Loucy (cell line): ENCODE measurements around the gene ZNF430.
"Not testable (repeated sequence)": the region's sequence is repeated elsewhere in the genome, so short reads cannot be mapped to it uniquely, and the experiment has no call there.

Experiments
- H2AFZ ChIP-seq: fragments of 200-600 bp; sonication (generic); 2 replicates; pipeline ENCODE4 v1.6.0; 2016; ENCODE audit warnings: antibody characterized with exemption, mild to moderate bottlenecking, low read length, moderate library complexity
- H3F3A ChIP-seq: fragments of 200-600 bp; 2 replicates; pipeline ENCODE4 v1.6.0; 2016; ENCODE audit warnings: antibody characterized with exemption, low read depth, mild to moderate bottlenecking
- H3K27me3 ChIP-seq: fragments of 200-600 bp; sonication (generic); 2 replicates; pipeline ENCODE4 v1.6.1; 2014; ENCODE audit warnings: low read length, mild to moderate bottlenecking; ENCODE audit not compliant: insufficient read depth, poor library complexity, severe bottlenecking
- H3K36me3 ChIP-seq: fragments of 200-600 bp; sonication (generic); 2 replicates; pipeline ENCODE4 v1.6.1; 2016; ENCODE audit warnings: low read length; ENCODE audit not compliant: insufficient read depth
- H3K4me1 ChIP-seq: fragments of 200-600 bp; sonication (generic); 2 replicates; pipeline ENCODE4 v1.5.1; 2014; ENCODE audit warnings: low read length, mild to moderate bottlenecking; ENCODE audit not compliant: insufficient read depth, poor library complexity, severe bottlenecking
- H3K4me2 ChIP-seq: fragments of 200-600 bp; sonication (generic); 2 replicates; pipeline ENCODE4 v1.6.0; 2014; ENCODE audit warnings: antibody characterized with exemption, low read length, low read depth, mild to moderate bottlenecking; ENCODE audit not compliant: poor library complexity, severe bottlenecking
- H3K4me3 ChIP-seq: fragments of 200-600 bp; sonication (generic); 2 replicates; pipeline ENCODE4 v1.5.1; 2014; ENCODE audit warnings: low read length, mild to moderate bottlenecking, mixed read lengths; ENCODE audit not compliant: poor library complexity, severe bottlenecking
- H3K79me2 ChIP-seq: fragments of 200-600 bp; sonication (generic); 2 replicates; pipeline ENCODE4 v1.6.1; 2014; ENCODE audit warnings: low read length; ENCODE audit not compliant: insufficient read depth
- H3K9ac ChIP-seq: fragments of 200-600 bp; sonication (generic); 2 replicates; pipeline ENCODE4 v1.6.0; 2014; ENCODE audit warnings: mild to moderate bottlenecking, low read depth, low read length, moderate library complexity; ENCODE audit not compliant: poor library complexity, severe bottlenecking
- H3K9me2 ChIP-seq: fragments of 200-600 bp; sonication (generic); replicated peaks from 2 replicates; pipeline ENCODE4 v1.6.1; 2016; ENCODE audit warnings: low read depth, low read length, mixed read lengths
- H3K9me3 ChIP-seq: fragments of 200-600 bp; sonication (generic); 2 replicates; pipeline ENCODE4 v1.6.1; 2014; ENCODE audit warnings: mild to moderate bottlenecking, antibody characterized with exemption, low read length, low read depth; ENCODE audit not compliant: insufficient read depth
- H4K20me1 ChIP-seq: fragments of 200-600 bp; sonication (generic); 2 replicates; pipeline ENCODE4 v1.6.0; 2014; ENCODE audit warnings: antibody characterized with exemption, low read length, mild to moderate bottlenecking; ENCODE audit not compliant: insufficient read depth, poor library complexity, severe bottlenecking
- EZH2phosphoT487 ChIP-seq: fragments of 200-600 bp; IDR thresholded peaks from 2 replicates; pipeline ENCODE4 v1.6.1; 2018; ENCODE audit warnings: antibody characterized with exemption, mild to moderate bottlenecking, moderate library complexity, borderline replicate concordance
- TF ChIP-seq, protein P1 (sequence below): fragments of 200-600 bp; sonication (generic); conservative IDR thresholded peaks from 2 replicates; pipeline ENCODE4 v1.5.1; 2014; ENCODE audit warnings: mild to moderate bottlenecking, antibody characterized with exemption, low read length

Gene ZNF430

DNA sequence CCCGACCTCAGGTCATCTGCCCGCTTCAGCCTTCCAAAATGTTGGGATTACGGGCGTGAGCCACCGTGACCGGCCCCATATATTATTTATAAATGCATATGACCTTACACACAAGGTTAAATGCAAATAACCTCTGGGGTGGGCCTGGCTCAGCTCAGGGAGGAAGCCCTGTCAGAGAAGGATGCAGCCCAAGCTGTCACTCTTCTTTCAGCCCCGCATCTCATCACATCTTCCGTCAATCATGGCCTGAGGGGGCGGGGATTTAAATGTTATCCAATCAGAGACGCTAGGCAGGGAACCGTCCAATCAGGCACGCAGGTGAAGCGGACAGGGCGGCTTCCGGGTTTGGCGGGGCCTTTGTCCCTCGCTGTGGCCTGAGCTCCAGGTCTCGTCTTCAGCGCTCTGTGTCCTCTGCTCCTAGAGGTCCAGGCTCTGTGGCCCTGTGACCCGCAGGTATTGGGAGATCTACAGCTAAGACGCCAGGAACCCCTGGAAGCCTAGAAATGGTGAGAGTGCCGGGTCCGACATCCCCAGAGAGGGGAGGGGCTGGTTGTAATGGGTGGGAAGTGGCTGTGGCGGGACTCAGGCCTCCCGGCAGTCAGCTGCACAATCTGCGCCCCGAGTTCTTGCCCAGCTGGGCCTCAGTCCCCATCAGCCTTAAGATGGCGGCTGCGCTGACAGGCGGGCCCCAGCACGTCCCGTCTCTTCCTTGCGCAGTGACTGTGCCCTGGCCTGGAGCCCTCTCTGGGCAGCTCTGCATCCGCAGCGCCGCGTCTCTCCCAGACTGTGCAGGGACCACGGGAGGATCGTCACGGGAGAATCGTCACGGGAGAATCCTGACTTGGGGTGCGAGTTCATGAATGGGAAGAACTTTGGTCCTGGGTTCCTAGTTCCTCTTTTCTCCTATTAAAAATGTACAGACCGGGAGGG lies at the start of gene ZNF430:
ZNF430 (plus strand) TSS at position 360 of the 930 bp plus-strand sequence; CDS start at position 504, 144 bp downstream.
- Histone ChIP-seq H3K79me2 (peaks cover 49% of the 10 kb centered on the region), H3F3A (no peaks in the 10 kb centered on the region), H3K4me2 (peak within 1 kb of the TSS; percentile 79), H4K20me1 (peaks cover 28% of the 10 kb centered on the region), H3K9ac (peak within 1 kb of the TSS; percentile 82), H2AFZ (peak within 1 kb of the TSS; percentile 82), H3K4me1 (peaks cover 24% of the 10 kb centered on the region), H3K36me3 (0 out of 2 replicates have a peak, but pooled peaks cover 4% of the 10 kb centered on the region), H3K9me2 (no peaks in the 10 kb centered on the region), H3K27me3 (no peaks in the 10 kb centered on the region), H3K4me3 (peak within 1 kb of the TSS; percentile 76), H3K9me3 (no peaks in the 10 kb centered on the region)
- TF ChIP-seq EZH2phosphoT487 = no peak
- TF ChIP-seq, protein P1, sequence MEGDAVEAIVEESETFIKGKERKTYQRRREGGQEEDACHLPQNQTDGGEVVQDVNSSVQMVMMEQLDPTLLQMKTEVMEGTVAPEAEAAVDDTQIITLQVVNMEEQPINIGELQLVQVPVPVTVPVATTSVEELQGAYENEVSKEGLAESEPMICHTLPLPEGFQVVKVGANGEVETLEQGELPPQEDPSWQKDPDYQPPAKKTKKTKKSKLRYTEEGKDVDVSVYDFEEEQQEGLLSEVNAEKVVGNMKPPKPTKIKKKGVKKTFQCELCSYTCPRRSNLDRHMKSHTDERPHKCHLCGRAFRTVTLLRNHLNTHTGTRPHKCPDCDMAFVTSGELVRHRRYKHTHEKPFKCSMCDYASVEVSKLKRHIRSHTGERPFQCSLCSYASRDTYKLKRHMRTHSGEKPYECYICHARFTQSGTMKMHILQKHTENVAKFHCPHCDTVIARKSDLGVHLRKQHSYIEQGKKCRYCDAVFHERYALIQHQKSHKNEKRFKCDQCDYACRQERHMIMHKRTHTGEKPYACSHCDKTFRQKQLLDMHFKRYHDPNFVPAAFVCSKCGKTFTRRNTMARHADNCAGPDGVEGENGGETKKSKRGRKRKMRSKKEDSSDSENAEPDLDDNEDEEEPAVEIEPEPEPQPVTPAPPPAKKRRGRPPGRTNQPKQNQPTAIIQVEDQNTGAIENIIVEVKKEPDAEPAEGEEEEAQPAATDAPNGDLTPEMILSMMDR = no peak

DNA sequence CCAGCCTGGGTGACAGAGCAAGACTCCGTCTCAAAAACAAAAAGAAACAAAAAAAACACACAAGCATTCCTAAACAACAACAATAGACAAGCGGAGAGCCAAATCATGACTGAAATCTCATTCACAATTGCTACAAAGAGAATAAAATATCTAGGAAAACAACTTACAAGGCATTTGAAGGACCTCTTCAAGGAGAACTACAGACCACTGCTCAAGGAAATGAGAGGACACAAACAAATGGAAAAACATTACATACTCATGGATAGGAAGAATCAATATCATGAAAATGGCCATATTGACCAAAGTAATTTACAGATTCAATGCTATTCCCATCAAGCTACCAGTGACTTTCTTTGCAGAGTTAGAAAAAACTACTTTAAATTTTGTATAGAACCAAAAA lies 27.7 kb upstream of the ZNF430 start:
- not testable (repeated sequence) for H3K4me2 ChIP-seq, H3K4me1 ChIP-seq, H3K9me2 ChIP-seq, H3K27me3 ChIP-seq, H4K20me1 ChIP-seq, H3K36me3 ChIP-seq, H3K9ac ChIP-seq, H3F3A ChIP-seq, H3K79me2 ChIP-seq, H2AFZ ChIP-seq, H3K4me3 ChIP-seq, H3K9me3 ChIP-seq

DNA sequence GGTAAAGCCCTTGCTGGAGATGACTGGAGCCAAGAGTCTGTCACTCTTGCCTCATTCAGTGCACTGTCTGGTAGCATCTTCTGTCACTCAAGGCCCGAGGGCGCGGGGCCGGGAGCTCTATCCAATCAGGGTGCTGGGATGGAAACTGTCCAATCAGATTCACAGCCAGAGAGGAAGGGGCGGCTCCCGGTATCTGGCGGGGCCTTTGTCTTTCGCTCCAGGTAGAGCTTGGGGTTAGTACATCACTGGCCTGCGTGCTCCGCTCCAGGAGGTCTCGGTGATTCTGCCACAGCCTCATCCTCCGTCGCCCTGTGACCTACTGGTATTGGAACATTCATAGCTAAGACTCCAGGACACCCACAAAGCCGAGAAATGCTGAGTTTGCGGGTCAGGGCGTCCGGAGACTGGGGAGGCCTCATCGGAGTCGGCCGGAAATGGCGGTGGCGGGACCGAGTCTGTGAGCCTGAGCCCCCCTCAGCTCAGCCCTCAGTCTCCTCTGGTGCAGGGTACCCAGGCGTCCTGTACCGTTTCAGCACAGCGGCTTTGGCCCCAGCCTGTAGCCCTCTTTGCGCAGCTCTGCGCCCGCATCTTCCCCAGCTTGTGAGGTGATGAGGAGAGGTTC lies 20.6 kb upstream of the ZNF430 start:
- H3K4me2 ChIP-seq = peak overlapping the region; percentile 92
- no peaks in the 10 kb centered on the region for H3K9me3 ChIP-seq
- no peaks in the 10 kb centered on the region for H3F3A ChIP-seq
- no peak for TF ChIP-seq EZH2phosphoT487
- TF ChIP-seq, protein P1 = no peak
- H3K79me2 ChIP-seq = peaks cover 16% of the 10 kb centered on the region
- peak overlapping the region; percentile 96 for H2AFZ ChIP-seq
- peak overlapping the region; percentile 92 for H3K4me3 ChIP-seq
- H3K27me3 ChIP-seq = no peaks in the 10 kb centered on the region
- peaks cover 9% of the 10 kb centered on the region for H3K4me1 ChIP-seq
- no peaks in the 10 kb centered on the region for H3K36me3 ChIP-seq
- H3K9ac ChIP-seq = peak overlapping the region; percentile 93
- no peaks in the 10 kb centered on the region for H3K9me2 ChIP-seq
- H4K20me1 ChIP-seq = no peaks in the 10 kb centered on the region
